Caco-2 (cell line): ENCODE results near the gene IGSF22. TPM values are rescaled to one million over a fixed set of nuclear protein-coding genes. Genes with fewer than 3 reads are reported as not detected.
A peak's percentile ranks its signal among the peaks of the same experiment; 100 is the strongest.

ENCODE experiments used
- BruUV-seq: library from RNA; stranded (reverse); fragments of 400-500 nt; replicated peaks from 2 replicates; lab custom pipeline; 2021; lab: Mats Ljungman, UMichigan
- CTCF ChIA-PET: fragments of 300-600 bp; sonication (Branson Sonifier 250); formaldehyde crosslinking; loops from one replicate; lab custom pipeline; 2022; ENCODE audit warnings: antibody characterized with exemption; lab: Charles Lee
- POLR2A ChIA-PET: fragments of 300-600 bp; sonication (Branson Sonifier 250); formaldehyde crosslinking; loops from one replicate; lab custom pipeline; 2022; ENCODE audit warnings: antibody characterized with exemption; lab: Charles Lee
- DNase-seq, 2 experiments: peaks; one replicate each; pipeline versions ENCODE4 v3.0.0 to v3.0.0-alpha.2; 2020 to 2022
- H3K27me3 ChIP-seq: replicated peaks from 2 replicates; pipeline ENCODE4 v1.6.0; 2011; ENCODE audit warnings: low read length; ENCODE audit not compliant: control insufficient read depth, insufficient read depth
- H3K36me3 ChIP-seq: 2 replicates; pipeline ENCODE4 v1.5.1; 2011; ENCODE audit warnings: low read length; ENCODE audit not compliant: control insufficient read depth, insufficient read depth
- H3K4me1 ChIP-seq: fragments of 250-450 bp; sonication (Bioruptor Pico); 2 replicates; pipeline ENCODE4 v1.5.1; 2020; ENCODE audit warnings: mild to moderate bottlenecking
- H3K4me3 ChIP-seq: 2 replicates; pipeline ENCODE4 v1.5.1; 2011; ENCODE audit warnings: low read depth, mild to moderate bottlenecking, control low read depth, low read length
- H3K9me3 ChIP-seq: fragments of 250-450 bp; sonication (Bioruptor Pico); 2 replicates; pipeline ENCODE4 v1.5.1; 2020; ENCODE audit warnings: mild to moderate bottlenecking, moderate library complexity
- H3K27ac Mint-ChIP-seq: one replicate; pipeline ENCODE4 v1.8.0; 2022; ENCODE audit warnings: mixed read lengths; ENCODE audit not compliant: unreplicated experiment
- H3K27me3 Mint-ChIP-seq: one replicate; pipeline ENCODE4 v1.8.0; 2022; ENCODE audit warnings: mixed read lengths; ENCODE audit not compliant: insufficient read depth, unreplicated experiment
- H3K36me3 Mint-ChIP-seq: one replicate; pipeline ENCODE4 v1.8.0; 2022; ENCODE audit warnings: mild to moderate bottlenecking, mixed read lengths; ENCODE audit not compliant: insufficient read depth, unreplicated experiment
- H3K4me1 Mint-ChIP-seq: one replicate; pipeline ENCODE4 v1.8.0; 2022; ENCODE audit warnings: low read depth, mixed read lengths; ENCODE audit not compliant: unreplicated experiment
- H3K4me3 Mint-ChIP-seq: one replicate; pipeline ENCODE4 v1.8.0; 2022; ENCODE audit warnings: mild to moderate bottlenecking, moderate library complexity, mixed read lengths; ENCODE audit not compliant: unreplicated experiment
- H3K9me3 Mint-ChIP-seq: one replicate; pipeline ENCODE4 v1.8.0; 2022; ENCODE audit warnings: mixed read lengths; ENCODE audit not compliant: unreplicated experiment
- CTCF ChIP-seq, 2 experiments: fragments of 200-600 bp in 1 of 2; IDR thresholded peaks; 1 replicate in 1 of 2; 2 replicates in 1 of 2; pipeline versions ENCODE4 v1.5.1 to v1.8.0; 2011 to 2022; ENCODE audit warnings: antibody characterized with exemption in 1 of 2, control low read depth in 1 of 2, inconsistent platforms in 1 of 2, low read depth in 1 of 2, low read length in 1 of 2, mild to moderate bottlenecking in 1 of 2, moderate library complexity in 1 of 2; ENCODE audit not compliant: insufficient read depth in 1 of 2, severe bottlenecking in 1 of 2, unreplicated experiment in 1 of 2
- intact Hi-C: fragments of 100-400 bp; cut with micrococcal nuclease; formaldehyde crosslinking; loops from one replicate; pipeline ENCODE4 v1.10.0; 2022; ENCODE audit not compliant: unreplicated experiment
- total RNA-seq: library from RNA; stranded (reverse); gene quantifications from 2 replicates; pipeline ENCODE4 v1.2.3, GENCODE V29; 2022

The IGSF22 gene
- total RNA-seq, 1 experiment from 2014 or later = not detected

- ChIA-PET POLR2A (no interaction called here), CTCF (interaction anchor here (1.3 to 1.6 kb wide), 2 partner anchors 13 to 165 kb away, joined by 3 read pairs; no protein-coding TSS in a partner anchor)
- no peaks in the 10 kb centered on the region for H3K36me3 ChIP-seq
- no peaks in the 10 kb centered on the region for H3K36me3 Mint-ChIP-seq
- intact Hi-C loops = no loop called here
- TF ChIP-seq CTCF (IDR thresholded peaks at IDR 0.05; ENCODE audit: insufficient read depth in 1 of 2, low read depth in 1 of 2, low read length in 1 of 2, severe bottlenecking in 1 of 2, unreplicated experiment in 1 of 2) = no peak
- no peak overlapping the region for H3K4me3 ChIP-seq
- DNase-seq = no peak
- peak overlapping the region; percentile 72 for H3K4me3 Mint-ChIP-seq
- peaks cover 17% of the 10 kb centered on the region for H3K4me1 Mint-ChIP-seq
- H3K27me3 ChIP-seq = peaks cover 1% of the 10 kb centered on the region
- H3K27me3 Mint-ChIP-seq = peaks cover 24% of the 10 kb centered on the region
- no peaks in the 10 kb centered on the region for H3K9me3 Mint-ChIP-seq
- H3K4me1 ChIP-seq = no peaks in the 10 kb centered on the region; the same call in 1 of the 2 replicates
- no TSS peak for BruUV-seq
- no peaks in the 10 kb centered on the region for H3K9me3 ChIP-seq
- H3K27ac Mint-ChIP-seq = no peak overlapping the region
Observed at GRCh38 chr11:18704698-18705097, 21.3 kb downstream of the IGSF22 start.

GRCh38 chr11:18704045-18704645 lies 21.8 kb downstream of the IGSF22 start:
- Histone ChIP-seq H3K4me1 (peaks cover 4% of the 10 kb centered on the region), H3K4me3 (no peak overlapping the region), H3K9me3 (no peaks in the 10 kb centered on the region), H3K27me3 (peaks cover 1% of the 10 kb centered on the region), H3K36me3 (no peaks in the 10 kb centered on the region)
- Mint-ChIP-seq H3K27ac (no peak overlapping the region), H3K4me1 (peaks cover 17% of the 10 kb centered on the region), H3K4me3 (no peak overlapping the region), H3K27me3 (peaks cover 23% of the 10 kb centered on the region), H3K9me3 (no peaks in the 10 kb centered on the region), H3K36me3 (no peaks in the 10 kb centered on the region)
- no peak for DNase-seq
- CTCF ChIA-PET = interaction anchor here (0.6 to 1.3 kb wide), 2 partner anchors 52 to 164 kb away, joined by 3 read pairs; no protein-coding TSS in a partner anchor
- no peak for TF ChIP-seq CTCF (IDR thresholded peaks at IDR 0.05; ENCODE audit: insufficient read depth in 1 of 2, low read depth in 1 of 2, low read length in 1 of 2, severe bottlenecking in 1 of 2, unreplicated experiment in 1 of 2)
- no TSS peak for BruUV-seq
- intact Hi-C loops = no loop called here
- POLR2A ChIA-PET = interaction anchor here (0.6 kb wide), 1 partner anchor 177 kb away, joined by 3 read pairs; the partner anchor contains the start of gene TSG101

GRCh38 chr11:18703001-18703763 lies 22.8 kb downstream of the IGSF22 start:
- no peaks in the 10 kb centered on the region for H3K36me3 ChIP-seq
- DNase-seq = no peak
- intact Hi-C loops = no loop called here
- peaks cover 23% of the 10 kb centered on the region for H3K27me3 Mint-ChIP-seq
- peaks cover 2% of the 10 kb centered on the region for H3K36me3 Mint-ChIP-seq
- H3K4me3 Mint-ChIP-seq = no peak overlapping the region
- H3K9me3 Mint-ChIP-seq = no peaks in the 10 kb centered on the region
- CTCF ChIA-PET = interaction anchor here (0.6 kb wide), 1 partner anchor 51 kb away, joined by 3 read pairs; no protein-coding TSS in a partner anchor
- TF ChIP-seq CTCF (IDR thresholded peaks at IDR 0.05; ENCODE audit: insufficient read depth in 1 of 2, low read depth in 1 of 2, low read length in 1 of 2, severe bottlenecking in 1 of 2, unreplicated experiment in 1 of 2) = no peak
- no peaks in the 10 kb centered on the region for H3K9me3 ChIP-seq
- H3K4me1 Mint-ChIP-seq = peaks cover 19% of the 10 kb centered on the region
- no peak overlapping the region for H3K4me3 ChIP-seq
- BruUV-seq = no TSS peak
- no peak overlapping the region for H3K27ac Mint-ChIP-seq
- POLR2A ChIA-PET = no interaction called here
- peaks cover 4% of the 10 kb centered on the region for H3K4me1 ChIP-seq
- peaks cover 1% of the 10 kb centered on the region for H3K27me3 ChIP-seq
